NCI-H1105 treated with DMSO at 0.1 percent for 48 hours (cell line): ENCODE results near the gene NT5E.

Source experiments
- DNase-seq: peaks from one replicate; lab custom pipeline; 2025; lab: John Stamatoyannopoulos, UW

Gene NT5E

DNA sequence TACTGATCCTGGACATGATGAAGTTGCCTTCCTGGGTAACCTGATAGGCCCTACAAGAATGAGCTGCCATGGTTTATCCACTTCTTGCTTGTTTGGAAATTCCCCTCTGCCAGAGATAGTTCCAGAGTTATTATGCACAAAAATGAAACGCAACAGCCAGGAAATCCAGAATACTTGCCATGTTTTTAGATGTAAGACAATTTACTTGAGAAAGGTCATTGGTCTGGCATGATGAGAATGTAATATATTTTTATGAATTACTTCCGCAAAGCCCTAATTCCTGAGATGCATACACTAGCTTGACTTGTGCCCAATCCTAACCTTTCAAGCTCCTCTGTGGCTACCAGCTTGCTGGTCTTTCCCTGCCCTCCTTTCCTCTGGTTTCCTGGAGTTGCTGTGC lies 27.9 kb upstream of the NT5E start:
- DNase-seq: no peak

DNA sequence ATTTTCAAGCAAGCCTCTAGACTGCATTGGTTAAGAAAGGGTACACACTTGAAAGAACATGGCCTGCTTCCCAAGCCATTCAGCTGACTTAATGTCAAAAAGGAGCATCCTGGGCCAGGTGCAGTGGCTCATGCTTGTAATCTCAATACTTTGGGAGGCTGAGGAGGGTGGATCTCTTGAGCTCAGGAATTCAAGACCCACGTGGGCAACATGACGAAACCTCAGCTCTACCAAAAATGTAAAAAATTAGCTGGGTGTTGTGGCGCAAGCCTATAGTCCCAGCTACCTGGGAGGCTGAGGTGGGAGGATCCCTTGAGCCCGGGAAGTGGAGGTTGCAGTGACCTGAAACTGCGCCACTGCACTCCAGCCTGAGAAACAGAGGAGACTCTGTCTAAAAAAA lies 26.9 kb upstream of the NT5E start:
- DNase-seq: no peak

DNA sequence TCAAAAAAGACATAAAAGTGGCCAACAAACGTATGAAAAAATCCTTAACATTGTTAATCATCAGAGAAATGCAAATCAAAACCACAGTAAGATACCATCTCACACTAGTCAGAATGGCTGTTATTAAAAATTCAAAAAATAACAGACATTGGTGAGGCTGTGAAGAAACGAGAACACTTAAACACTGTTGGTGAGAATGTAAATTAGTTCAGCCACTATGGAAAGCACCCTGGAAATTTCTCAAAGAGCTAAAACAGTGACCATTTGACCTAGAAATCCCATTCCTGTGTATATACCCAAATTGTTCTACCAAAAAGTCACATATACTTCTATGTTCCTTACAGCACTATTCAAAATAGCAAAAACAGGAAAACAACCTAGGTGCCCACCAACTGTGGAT lies 24.9 kb upstream of the NT5E start:
- DNase-seq: no peak

DNA sequence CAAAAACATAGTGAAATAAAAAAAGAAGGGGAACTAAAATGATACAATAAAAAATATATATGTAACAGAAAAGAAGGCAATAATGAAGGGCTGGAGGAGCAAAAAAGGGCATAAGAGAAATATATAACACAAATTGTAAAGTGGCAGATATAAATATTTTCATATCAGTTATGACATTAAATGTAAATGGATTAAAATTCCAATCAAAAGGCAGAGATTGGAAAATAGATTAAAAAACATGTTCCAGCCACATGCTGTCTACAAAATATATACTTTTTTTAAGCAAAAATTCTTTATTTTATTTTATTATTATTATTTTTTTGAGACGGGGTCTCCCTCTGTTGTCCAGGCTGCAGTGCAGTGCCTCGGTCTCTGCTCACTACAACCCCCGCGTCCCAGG lies 23.9 kb upstream of the NT5E start:
- DNase-seq: no peak

DNA sequence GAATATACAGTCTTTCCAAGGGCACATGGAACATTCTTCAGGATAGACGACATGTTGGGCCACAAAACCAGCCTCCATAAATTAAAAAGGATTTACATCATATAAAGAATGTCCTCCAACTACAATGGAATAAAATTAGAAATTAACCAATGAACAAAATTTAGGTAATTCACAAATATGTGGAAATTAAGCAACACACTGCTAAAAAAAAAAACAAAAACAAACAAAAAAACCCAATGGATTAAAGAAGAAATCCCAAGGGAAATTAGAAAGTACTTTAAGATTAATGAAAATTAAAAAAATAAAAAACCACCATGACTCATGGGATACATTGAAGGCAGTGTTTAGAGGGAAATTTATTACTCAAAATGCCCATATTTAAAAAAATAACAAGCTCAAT lies 21.4 kb upstream of the NT5E start:
- DNase-seq: no peak

DNA sequence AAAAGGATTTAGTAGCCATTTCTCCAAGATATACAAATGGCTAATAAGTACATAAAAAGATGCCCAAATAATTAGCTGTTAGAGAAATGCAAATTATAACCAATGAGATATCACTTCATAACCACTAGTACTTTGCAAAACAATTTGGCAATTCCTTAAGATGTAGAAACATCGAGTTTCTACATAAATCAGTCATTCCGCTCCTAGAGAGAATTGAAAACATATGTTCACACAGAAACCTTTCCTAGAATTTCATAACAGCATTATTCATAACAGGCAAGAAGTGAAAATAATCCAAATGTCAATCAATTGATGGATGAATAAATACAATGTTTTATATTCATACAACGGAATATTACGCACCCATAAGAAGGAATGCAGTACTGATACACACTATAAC lies 20.5 kb upstream of the NT5E start:
- DNase-seq: no peak

DNA sequence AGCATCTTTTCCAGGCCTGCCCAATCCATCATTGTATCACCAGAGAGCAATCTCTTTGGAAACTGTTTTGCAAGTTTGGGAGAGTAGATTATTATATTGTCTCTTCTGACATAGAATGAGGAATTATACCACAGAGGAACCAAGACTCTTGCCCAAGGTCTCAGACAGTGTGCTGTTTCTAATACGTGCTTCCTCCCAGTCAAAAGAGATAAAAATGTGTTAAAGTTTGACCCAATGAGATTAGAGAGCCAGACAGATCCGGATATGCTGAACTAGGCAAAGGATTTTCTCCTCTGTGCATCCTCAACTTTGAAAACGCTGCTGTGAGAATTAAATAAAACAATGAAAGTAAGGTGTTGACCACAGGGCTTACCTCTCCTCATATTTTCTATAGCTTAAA lies 18.6 kb upstream of the NT5E start:
- no peak for DNase-seq

DNA sequence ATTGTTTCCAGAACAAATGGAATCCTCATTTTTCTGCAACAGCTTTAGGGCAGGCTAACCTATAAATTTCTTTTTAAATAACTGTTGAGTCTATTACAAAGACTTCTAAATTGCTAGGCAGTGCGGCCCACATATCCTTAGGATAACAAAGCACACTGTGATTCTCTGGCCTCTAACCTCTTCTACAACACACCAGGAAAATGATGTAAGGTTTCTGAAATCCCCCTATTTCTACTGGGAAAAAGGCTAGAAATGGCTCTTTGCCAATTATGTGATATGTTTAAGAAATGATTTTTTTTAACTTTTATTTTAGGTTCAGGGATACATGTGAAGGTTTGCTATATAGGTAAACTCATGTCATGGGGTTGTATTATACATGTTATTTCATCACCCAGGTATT lies 17.3 kb upstream of the NT5E start:
- no peak for DNase-seq

DNA sequence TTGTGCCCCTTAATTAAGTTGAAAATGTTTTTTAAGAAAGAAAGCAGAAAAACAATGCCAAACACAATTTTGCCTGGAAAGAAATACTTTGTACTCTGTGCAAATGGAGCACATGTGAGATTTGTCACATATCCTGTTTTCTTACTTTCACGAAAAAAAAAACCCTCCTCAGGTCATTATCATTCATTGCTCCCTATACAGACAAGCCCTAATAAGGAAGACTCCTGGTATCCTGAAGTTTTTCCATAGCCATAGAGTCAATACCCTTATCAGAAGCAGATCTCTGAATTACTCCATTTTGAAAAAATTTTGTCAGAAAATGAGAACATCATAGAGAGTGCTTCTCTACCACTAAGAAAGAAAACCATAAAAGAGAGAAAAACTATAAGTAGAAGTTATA lies 14.0 kb upstream of the NT5E start:
- no peak for DNase-seq

DNA sequence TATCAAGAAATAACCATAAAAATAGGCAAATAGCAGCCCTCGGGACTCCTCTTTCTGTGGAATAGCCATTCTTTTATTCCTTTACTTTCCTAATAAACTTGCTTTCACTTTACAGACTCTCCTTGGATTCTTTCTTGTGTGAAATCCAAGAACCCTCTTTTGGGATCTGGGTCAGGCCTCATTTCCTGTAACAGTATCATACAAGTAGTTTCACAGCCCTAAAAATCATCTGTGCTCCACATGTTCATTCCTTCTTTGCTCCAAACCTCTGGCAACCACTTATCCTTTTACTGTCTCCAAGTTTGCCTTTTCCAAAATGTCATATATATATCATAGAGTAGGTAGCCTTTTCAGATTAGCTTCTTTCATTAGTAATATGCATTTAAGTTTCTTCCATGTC lies 13.5 kb upstream of the NT5E start:
- no peak for DNase-seq

DNA sequence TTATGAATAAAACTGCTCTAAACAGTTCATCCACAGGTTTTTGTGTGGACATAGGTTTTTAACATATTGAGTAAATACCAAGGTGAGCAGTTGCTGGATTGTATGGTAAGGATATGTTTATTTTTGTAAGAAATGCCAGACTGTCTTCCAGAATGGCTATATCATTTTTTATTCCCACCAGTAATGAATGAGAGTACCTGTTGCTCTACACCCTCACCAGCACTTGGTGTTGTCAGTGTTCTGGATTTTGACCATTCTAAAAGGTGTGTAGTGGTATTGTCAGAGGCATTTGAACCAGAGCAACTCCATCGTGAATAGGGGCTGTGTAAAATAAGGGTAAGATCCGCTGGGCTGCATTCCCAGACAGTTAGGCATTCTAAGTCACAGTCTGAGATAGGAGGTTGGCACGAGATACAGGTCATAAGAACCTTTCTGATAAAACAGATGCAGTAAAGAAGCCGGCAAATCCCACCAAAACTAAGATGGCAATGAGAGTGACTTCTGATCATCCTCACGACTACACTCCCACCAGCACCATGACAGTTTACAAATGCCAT lies 12.9 kb upstream of the NT5E start:
- no peak for DNase-seq

DNA sequence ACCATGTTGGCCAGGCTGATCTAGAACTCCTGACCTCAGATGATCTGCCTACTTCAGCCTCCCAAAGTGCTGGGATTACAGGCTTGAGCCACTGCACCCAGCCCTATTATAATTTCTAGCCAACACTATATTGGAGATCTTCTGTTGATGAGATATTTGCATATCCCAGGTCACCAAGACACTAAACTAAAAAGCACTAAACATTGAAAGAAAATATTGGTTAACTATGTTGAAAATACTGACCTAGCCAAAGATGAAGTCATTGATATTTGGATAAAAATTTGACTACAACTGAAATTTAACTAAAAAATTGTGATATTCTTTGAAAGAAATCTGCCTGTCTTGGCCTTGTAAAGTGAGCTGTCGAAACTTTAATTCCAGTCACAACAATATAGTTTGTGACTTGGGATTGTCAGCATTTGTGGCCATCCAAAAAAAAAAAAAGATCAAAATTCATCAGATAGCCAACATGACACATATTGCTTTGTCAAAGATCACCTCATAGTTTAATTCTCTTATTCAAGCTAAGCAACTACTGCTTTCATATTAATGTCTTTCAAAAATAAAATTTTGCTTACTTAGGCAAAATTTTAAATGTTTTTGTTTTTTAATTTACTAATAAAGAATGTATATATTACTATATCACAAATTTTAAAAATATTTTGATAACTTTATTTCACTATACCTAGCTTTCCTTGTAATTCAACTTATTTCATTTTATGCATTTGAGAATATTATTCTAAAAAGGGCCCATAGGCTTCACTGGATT lies 6.3 kb upstream of the NT5E start:
- no peak for DNase-seq

DNA sequence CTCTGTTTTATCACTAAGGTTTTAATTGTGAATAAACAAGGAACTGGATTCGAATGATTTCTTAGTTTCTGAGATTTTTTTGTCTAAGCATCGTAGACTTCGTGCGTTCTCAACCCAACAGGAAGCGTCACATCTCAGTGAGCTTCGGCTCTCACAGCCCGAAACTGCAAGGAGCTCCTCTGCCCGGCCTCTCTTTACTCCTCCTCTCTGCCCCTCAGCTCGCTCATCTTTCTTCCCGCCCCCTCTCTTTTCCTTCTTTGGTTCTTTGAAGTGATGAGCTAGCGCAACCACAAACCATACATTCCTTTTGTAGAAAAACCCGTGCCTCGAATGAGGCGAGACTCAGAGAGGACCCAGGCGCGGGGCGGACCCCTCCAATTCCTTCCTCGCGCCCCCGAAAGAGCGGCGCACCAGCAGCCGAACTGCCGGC lies 480 bp upstream of the NT5E start:
- peak; percentile 31 for DNase-seq

DNA sequence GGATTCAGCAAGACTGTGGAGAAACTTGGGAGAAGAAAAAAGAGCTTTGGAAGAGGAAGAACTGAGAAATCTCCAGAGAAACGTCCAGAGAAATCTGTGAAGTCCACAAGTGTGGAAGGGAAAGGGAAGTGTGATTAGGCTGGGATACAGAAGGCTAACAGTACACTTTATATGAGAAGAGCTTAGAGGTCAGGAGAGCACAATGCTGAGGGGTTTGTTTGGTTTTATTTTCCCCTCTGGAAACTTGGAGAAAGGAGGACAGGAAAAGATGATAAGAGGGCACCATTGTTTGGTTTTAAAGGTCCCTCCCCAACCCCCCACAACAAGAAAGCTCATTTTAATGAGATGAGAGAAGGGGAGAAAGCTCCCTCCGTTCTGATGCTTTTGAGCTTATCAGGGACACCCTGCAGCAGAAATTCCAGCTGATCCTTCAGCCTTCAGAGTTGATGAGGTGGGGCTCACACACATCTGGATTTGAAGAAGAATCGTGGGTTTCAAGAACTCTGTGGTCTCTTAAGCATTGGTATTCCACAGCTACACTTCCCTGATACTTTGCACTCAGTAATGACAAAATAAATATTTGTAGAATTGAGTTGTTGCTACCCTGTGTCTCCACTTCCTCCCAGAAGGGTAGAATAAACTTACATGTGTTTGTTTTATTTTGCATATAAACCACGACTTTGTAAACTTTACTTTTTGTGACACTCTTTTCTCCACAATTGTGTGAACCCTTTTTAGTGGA lies 1.9 kb downstream of the NT5E start:
- DNase-seq: no peak

DNA sequence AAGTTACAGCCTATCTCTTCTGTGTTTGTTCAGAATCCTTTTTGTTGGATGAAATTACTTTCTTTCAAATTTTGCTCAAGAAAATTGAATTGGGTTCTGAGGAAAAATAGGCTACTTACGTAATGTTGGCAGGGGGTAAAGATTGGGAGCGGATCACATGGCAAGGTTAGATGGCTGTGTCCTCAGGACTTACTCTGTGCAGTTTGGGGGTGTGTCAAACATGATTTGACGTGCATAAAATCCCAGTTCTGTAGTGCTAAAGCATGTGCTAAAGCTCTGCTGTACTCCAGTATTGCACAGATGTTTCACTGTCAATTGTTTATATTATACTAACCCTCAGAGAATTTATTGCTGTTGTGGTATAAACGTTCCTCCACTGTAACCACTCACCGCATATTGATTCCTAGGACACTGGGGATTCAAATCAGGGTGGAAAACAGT lies 2.6 kb downstream of the NT5E start:
- no peak for DNase-seq

DNA sequence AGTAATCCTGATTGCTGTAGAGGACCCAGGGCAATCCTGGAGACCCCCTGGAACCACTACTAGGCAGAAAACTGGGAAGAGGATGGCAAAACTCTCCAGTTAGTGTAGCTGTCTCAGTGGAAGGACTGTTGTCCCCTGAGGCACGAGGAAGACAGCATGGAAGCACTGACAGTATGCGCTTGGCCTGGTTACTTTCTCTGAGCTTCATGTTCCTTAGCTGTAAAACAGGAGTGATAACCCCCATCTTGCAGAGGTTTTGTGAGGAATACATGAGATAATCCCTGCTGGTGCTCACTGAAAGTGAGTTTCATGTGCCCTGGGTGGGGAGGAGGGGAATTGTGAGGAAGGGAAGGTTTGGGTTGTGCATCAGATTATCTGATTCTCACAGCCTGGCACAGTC lies 3.2 kb downstream of the NT5E start:
- DNase-seq: no peak

DNA sequence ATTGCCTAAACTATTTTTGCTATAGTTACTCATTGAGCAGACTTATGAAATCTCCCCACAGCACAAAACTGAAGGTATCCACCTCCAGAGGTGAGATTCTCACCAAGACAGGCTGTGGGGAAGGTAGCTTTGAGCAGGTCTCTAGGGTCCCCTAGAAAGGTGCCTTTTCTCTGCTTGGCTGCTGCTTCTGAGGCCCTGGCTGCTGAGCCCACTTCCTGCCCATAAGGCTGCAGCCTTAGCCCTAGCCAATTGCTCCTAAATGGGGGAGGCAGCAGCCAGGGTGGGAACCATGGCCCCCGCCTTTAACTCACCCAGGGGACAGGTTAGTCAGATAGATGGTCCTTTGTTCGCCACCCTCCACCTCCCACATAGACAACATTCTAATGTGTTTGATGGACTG lies 3.6 kb downstream of the NT5E start:
- no peak for DNase-seq

DNA sequence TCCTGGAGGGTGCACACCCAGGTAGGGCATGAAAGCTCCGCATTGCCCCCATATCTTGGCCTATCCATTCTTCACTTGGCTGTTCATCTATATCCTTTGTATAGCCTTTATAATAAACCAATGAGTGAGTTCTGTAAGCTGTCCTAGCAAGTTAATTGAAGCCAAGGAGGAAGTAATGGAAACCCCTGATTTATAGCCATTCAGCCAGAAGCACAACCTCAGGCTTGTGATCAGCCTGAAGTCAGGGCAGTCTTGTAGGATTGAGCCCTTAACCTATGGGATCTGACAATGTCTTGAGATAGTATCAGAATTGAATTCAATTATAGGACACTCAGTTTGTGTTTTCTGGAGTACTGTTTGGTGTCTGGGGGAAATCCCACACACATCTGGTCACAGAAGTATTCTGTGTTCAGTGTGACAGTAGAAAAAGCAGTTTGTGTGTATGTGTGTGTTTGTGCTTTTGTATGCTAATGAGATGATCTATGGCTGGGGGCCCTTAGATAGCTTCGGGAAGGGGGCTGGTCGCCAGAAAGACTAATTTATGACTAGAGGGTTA lies 5.7 kb downstream of the NT5E start:
- DNase-seq: no peak

DNA sequence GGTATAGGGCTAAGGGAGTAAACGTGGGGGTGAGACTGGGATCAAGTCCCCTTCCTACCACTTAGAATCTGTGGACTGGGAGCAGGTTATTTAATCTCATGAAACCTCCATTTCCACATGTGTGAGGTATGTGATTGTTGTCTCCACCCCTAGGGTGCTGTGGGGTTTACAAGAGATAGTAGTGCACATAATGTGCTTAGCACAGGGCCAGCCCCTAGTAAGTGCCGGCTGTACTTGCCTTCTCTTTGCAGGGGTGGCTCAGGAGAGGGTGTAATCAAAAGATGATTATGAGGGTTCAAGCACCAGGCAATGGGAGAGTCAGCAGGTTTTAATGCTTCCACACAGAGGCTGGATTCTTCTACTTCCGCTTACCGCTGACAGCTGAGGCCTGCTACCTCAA lies 6.9 kb downstream of the NT5E start:
- DNase-seq: no peak

DNA sequence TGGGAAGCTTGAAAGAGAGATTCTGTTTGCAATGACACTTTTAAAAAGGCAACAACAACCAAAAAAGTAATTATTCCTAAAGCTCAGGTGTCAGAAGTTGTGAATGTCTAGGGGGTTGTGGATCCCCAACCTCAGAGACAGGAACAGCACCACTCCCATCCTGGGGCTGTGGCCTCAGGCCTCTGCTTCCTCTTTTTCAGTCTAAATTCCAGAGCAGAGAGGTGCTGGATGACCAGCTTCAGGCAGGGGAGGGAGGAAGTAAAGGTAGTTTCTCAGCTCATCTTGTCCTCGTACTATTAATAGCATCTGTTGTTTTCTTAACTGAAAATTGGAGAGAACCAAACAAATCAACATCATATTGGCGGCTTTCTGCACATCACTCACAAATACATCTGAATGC lies 8.3 kb downstream of the NT5E start:
- no peak for DNase-seq

DNA sequence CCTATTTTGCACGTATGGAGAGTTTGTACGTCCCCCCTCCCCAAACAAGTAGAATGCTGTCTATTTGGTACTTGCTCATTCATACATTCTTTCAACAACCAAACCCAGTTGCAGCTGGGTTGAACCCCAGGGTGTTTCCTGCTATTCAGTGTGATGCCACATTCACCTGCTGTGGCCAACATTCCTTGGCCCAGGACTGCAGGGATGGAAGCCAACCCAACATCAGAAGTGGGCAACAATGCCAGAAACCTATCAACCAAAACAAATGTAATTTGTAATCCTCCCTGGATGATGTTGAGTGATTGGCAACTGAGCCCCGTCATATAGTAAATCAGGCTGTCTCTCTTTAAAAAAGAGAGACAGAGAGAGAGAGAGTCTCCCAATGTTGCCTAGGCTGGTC lies 8.9 kb downstream of the NT5E start:
- DNase-seq: no peak

DNA sequence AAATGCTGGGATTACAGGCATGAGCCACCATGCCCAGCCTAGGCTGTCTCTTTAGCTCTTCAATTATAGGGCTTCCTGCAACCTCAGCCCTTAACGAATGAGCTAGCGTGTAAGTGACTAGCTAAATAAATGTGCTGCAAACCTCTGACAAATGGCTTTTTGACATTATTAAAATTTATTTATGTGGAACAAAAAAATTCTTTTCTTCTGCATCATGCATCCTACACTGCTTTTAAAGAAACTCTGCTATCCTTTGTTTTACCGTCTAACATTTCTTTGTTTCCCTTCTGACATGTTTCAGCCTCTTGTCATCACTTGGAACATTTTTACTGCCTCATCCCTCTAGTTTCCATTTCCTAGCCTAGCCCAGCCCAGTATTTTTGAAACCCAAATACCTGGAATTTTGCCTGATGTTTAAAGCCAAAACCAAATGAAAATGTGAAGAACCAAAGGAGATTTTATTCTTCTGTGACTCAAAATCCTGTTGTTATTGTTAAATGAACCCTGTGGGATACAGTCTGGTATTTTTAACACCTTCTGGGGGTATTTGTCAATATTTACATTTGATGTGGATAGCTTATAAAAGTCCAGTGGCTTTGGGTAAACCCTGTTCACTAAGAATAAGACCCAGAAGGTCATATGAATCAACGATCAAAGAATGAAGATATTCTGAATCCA lies 9.5 kb downstream of the NT5E start:
- no peak for DNase-seq
